K562 (cell line): ENCODE data around the gene LLCFC1. TPM values are rescaled to one million over a fixed set of nuclear protein-coding genes. Genes with fewer than 3 reads are reported as not detected.

ENCODE experiments used
- ATAC-seq: fragments of 200-7000 bp; cut with Tn5 transposase; 3 replicates; pipeline ENCODE4 v1.9.1; 2020; ENCODE audit warnings: moderate library complexity
- BruUV-seq: library from RNA; stranded (reverse); fragments of 400-500 nt; replicated peaks from 2 replicates; lab custom pipeline; 2021; lab: Mats Ljungman, UMichigan
- CTCF ChIA-PET: fragments of 300-600 bp; formaldehyde crosslinking; extraction: SDS; loops from one replicate; lab custom pipeline; 2021; ENCODE audit warnings: low intra/inter-chr PET ratio; lab: Yijun Ruan, JAX
- POLR2A ChIA-PET: fragments of 300-600, 350-650 bp; sonication (Branson Sonifier 250); formaldehyde crosslinking; extraction: SDS; loops from one replicate; lab custom pipeline; 2021; ENCODE audit warnings: antibody characterized with exemption, inconsistent platforms; lab: Yijun Ruan, JAX
- DNase-seq, 4 experiments: peaks; one replicate each; pipeline versions ENCODE4 v3.0.0 to v3.0.0-alpha.2; 2011 to 2018; ENCODE audit warnings: low spot score in 3 of 4, mixed read lengths in 3 of 4; ENCODE audit errors: extremely low read depth in 1 of 4
- FAIRE-seq: peaks from 2 replicates; lab custom pipeline; 2011; peaks lifted over from hg19 to GRCh38; lab: Jason Lieb, UNC
- H2AFZ ChIP-seq: 2 replicates; pipeline ENCODE4 v1.6.0; 2011; ENCODE audit warnings: low read depth, low read length, control low read depth, inconsistent platforms
- H3K27ac ChIP-seq: fragments of 200-600 bp; 3 replicates; pipeline ENCODE4 v1.8.0; 2011; ENCODE audit warnings: low read depth, mild to moderate bottlenecking, control low read depth, inconsistent platforms, low read length, moderate library complexity, mixed read lengths; ENCODE audit errors: extremely low read depth
- H3K27me3 ChIP-seq, 2 experiments: fragments of 300-600 bp in 1 of 2; 2 replicates in 1 of 2; 3 replicates in 1 of 2; pipeline versions ENCODE4 v1.6.0 to v1.8.0; 2011; ENCODE audit warnings: inconsistent platforms in 2 of 2, low read length in 2 of 2, mild to moderate bottlenecking in 1 of 2, mixed read lengths in 1 of 2, moderate library complexity in 1 of 2; ENCODE audit not compliant: control insufficient read depth in 2 of 2, insufficient read depth in 2 of 2
- H3K36me3 ChIP-seq: fragments of 300-600 bp; 3 replicates; pipeline ENCODE4 v1.8.0; 2011; ENCODE audit warnings: mild to moderate bottlenecking, low read length, inconsistent platforms; ENCODE audit not compliant: control insufficient read depth, insufficient read depth
- H3K4me1 ChIP-seq, 2 experiments: fragments of 200-600 bp in 1 of 2; replicated peaks in 1 of 2; 2 replicates in 1 of 2; 3 replicates in 1 of 2; pipeline versions ENCODE4 v1.5.1 to v1.8.0; 2011; ENCODE audit warnings: inconsistent platforms in 2 of 2, low read length in 2 of 2, mild to moderate bottlenecking in 1 of 2, mixed read lengths in 1 of 2, moderate library complexity in 1 of 2; ENCODE audit not compliant: control insufficient read depth in 2 of 2, insufficient read depth in 2 of 2
- H3K4me2 ChIP-seq: 2 replicates; pipeline ENCODE4 v1.6.1; 2011; ENCODE audit warnings: low read length, control low read depth, inconsistent platforms, mixed read lengths; ENCODE audit not compliant: insufficient read depth
- H3K4me3 ChIP-seq: fragments of 200-600 bp; sonication (generic), shearing (Covaris generic); 2 replicates; pipeline ENCODE4 v1.5.1; 2016; ENCODE audit warnings: control low read depth, inconsistent platforms
- H3K79me2 ChIP-seq: fragments of 200-600 bp; 3 replicates; pipeline ENCODE4 v1.8.0; 2011; ENCODE audit warnings: low read length, inconsistent platforms; ENCODE audit not compliant: control insufficient read depth, insufficient read depth
- H3K9ac ChIP-seq, 2 experiments: 2 replicates each; pipeline versions ENCODE4 v1.6.0 to v1.6.1; 2011; ENCODE audit warnings: low read depth in 2 of 2, low read length in 2 of 2, control low read depth in 1 of 2, inconsistent platforms in 1 of 2, mild to moderate bottlenecking in 1 of 2, mixed read lengths in 1 of 2; ENCODE audit not compliant: insufficient read depth in 1 of 2
- H3K9me1 ChIP-seq: one replicate; pipeline ENCODE4 v1.6.0; 2011; ENCODE audit warnings: inconsistent platforms, mild to moderate bottlenecking, low read length, moderate library complexity; ENCODE audit not compliant: control insufficient read depth, insufficient read depth
- H3K9me3 ChIP-seq: replicated peaks from 2 replicates; pipeline ENCODE4 v1.5.1; 2011; ENCODE audit warnings: low read depth, low read length, inconsistent platforms; ENCODE audit not compliant: control insufficient read depth, insufficient read depth
- H4K20me1 ChIP-seq: replicated peaks from 2 replicates; pipeline ENCODE4 v1.6.1; 2011; ENCODE audit warnings: low read length, inconsistent platforms, mixed read lengths; ENCODE audit not compliant: control insufficient read depth, insufficient read depth
- CCAR2 ChIP-seq: fragments of 200-400 bp; formaldehyde crosslinking; IDR thresholded peaks from 2 replicates; pipeline ENCODE4 v1.6.1; 2017; ENCODE audit warnings: mild to moderate bottlenecking, low read depth, low read length
- CTBP1 ChIP-seq: fragments of 450-650 bp; IDR thresholded peaks from 2 replicates; pipeline ENCODE4 v1.6.1; 2016; ENCODE audit warnings: borderline replicate concordance
- FOXM1 ChIP-seq, 2 experiments: fragments of 450-650 bp in 1 of 2; sonication (generic) in 1 of 2; formaldehyde crosslinking in 1 of 2; IDR thresholded peaks; 2 replicates each; pipeline versions ENCODE4 v1.6.1 to v1.9.0; 2017 to 2022; ENCODE audit warnings: low read depth in 2 of 2, mild to moderate bottlenecking in 2 of 2, missing genetic modification reagents in 1 of 2, moderate library complexity in 1 of 2
- MAFK ChIP-seq: IDR thresholded peaks from 2 replicates; pipeline ENCODE4 v1.6.1; 2011; ENCODE audit warnings: low read length, improper control_type of control experiment
- NCOR1 ChIP-seq: fragments of 450-650 bp; IDR thresholded peaks from 2 replicates; pipeline ENCODE4 v1.6.1; 2016; ENCODE audit warnings: mild to moderate bottlenecking, moderate library complexity
- NR1H2 ChIP-seq: sonication (generic); formaldehyde crosslinking; IDR thresholded peaks from 2 replicates; pipeline ENCODE4 v1.4.0; 2020; ENCODE audit warnings: mild to moderate bottlenecking, missing genetic modification reagents
- OTX1 ChIP-seq: fragments of 450-650 bp; formaldehyde crosslinking; IDR thresholded peaks from 2 replicates; pipeline ENCODE4 v1.4.0; 2022; ENCODE audit warnings: mild to moderate bottlenecking
- POLR3A ChIP-seq: IDR thresholded peaks from 2 replicates; pipeline ENCODE4 v1.6.1; 2011; ENCODE audit warnings: borderline replicate concordance, mild to moderate bottlenecking, moderate library complexity; ENCODE audit not compliant: insufficient read length, insufficient read depth; ENCODE audit errors: extremely low read depth
- ZNF23 ChIP-seq: fragments of 250-450 bp; sonication (Bioruptor Pico); IDR thresholded peaks from 2 replicates; pipeline ENCODE4 v1.4.0; 2020; ENCODE audit warnings: mild to moderate bottlenecking
- ZNF717 ChIP-seq: fragments of 250-450 bp; sonication (Bioruptor Pico); IDR thresholded peaks from 2 replicates; pipeline ENCODE4 v1.5.0; 2021
- WGBS: fragments of 100-300 bp; shearing (Covaris generic); methylation state at CpG from one replicate; pipeline ENCODE4 v1.1.6; 2016; ENCODE audit warnings: low coverage, mixed read lengths; ENCODE audit not compliant: insufficient coverage; ENCODE audit errors: missing lambda C conversion rate; 5-methylcytosine and 5-hydroxymethylcytosine counted together
- in situ Hi-C: fragments of 300-500 bp; cut with MboI; formaldehyde crosslinking; loops from 4 replicates; pipeline ENCODE4 v1.15.0; 2018; ENCODE audit warnings: inconsistent platforms, mixed read lengths
- intact Hi-C: fragments of 100-400 bp; cut with micrococcal nuclease; formaldehyde crosslinking; loops from 2 replicates; pipeline ENCODE4 v1.14.2; 2022
- polyA plus RNA-seq, 8 experiments: library from polyadenylated mRNA; depleted of rRNA in 4 of 8; stranded (reverse) in 5 of 8; unstranded in 3 of 8; fragments of >200 nt; fragmentation: Nextera tagmentation in 2 of 8; fragmentation: Illumina TruSeq in 1 of 8; extraction: Ambion mirVana in 2 of 8; extraction: Trizol in 1 of 8; gene quantifications; 2 replicates each; pipeline versions ENCODE4 v1.2.1 to v1.2.3, GENCODE V29; 2011 to 2014; ENCODE audit warnings: inconsistent platforms in 1 of 8, missing spikeins in 1 of 8
- total RNA-seq, 7 experiments: library from RNA; depleted of rRNA in 6 of 7; stranded (reverse); fragments of >200 nt in 6 of 7; fragmentation: Illumina TruSeq in 2 of 7; extraction: Trizol in 2 of 7; gene quantifications; 2 replicates each; pipeline versions ENCODE4 v1.2.1 to v1.2.3, GENCODE V29; 2011 to 2021; ENCODE audit warnings: low replicate concordance in 1 of 7
- TF ChIP-seq, protein P1 (sequence below): fragments of 450-650 bp; IDR thresholded peaks from 2 replicates; pipeline ENCODE4 v1.6.1; 2016
- TF ChIP-seq, protein P2 (sequence below): sonication (generic); formaldehyde crosslinking; IDR thresholded peaks from 2 replicates; pipeline ENCODE4 v1.9.0; 2022; ENCODE audit warnings: mild to moderate bottlenecking, missing genetic modification reagents
- TF ChIP-seq, protein P3 (sequence below): fragments of 250-450 bp; sonication (Bioruptor Pico); IDR thresholded peaks from 2 replicates; pipeline ENCODE4 v1.5.0; 2021; ENCODE audit warnings: mild to moderate bottlenecking, borderline replicate concordance

The LLCFC1 gene
- total and polyA plus RNA-seq, 9 of the 15 experiments (the other 6 are each of a cell fraction or from before 2014, with no cell fraction given) = not detected

DNA sequence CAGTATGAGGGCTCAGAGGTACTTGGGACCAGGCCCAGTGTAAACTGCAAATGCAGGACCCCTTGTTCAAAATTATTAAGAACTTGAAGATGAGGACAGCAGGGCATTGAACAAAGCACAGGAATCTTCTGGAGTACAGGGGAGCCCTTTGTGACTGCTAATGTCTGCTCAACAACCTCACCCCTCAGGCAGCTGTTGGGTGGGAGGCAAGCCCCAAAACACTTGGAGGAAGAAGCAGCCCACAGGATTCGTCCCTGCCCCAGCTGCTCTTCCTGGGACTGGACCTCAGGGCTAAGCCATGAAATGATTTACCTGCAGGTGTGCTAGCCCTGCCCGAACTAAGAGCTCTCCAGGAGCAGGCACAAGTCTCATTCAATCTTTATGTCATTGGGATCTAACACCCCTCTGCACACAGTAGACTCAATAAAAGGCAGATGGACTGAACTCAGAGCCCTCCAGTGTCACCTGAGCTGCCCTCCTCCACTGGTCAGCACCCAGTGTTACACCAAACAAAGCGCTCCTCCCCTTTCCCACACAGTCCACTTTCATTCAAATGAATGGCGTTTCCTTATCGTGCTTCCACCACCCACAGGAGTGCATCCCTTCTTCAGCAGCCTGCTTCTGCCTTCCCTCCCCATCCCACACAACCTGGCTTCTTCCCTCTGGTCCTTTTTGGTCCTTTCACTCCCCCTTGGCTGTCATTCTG lies 6.7 kb upstream of the LLCFC1 start:
- Histone ChIP-seq H3K9me3 (no peaks in the 10 kb centered on the region), H3K27ac (no peak overlapping the region), H3K4me2 (no peak overlapping the region), H3K27me3 (peaks cover 28 to 49% of the 10 kb centered on the region in 2 experiments), H3K9me1 (no peaks in the 10 kb centered on the region), H4K20me1 (peaks cover 4% of the 10 kb centered on the region; the same call in 1 of the 2 replicates), H3K79me2 (no peaks in the 10 kb centered on the region), H3K36me3 (no peaks in the 10 kb centered on the region), H2AFZ (no peak overlapping the region), H3K4me1 (peaks cover 3% of the 10 kb centered on the region in 2 experiments; a peak in 1 of 5 replicates), H3K9ac (no peak overlapping the region), H3K4me3 (no peak overlapping the region)
- ChIA-PET CTCF (interaction anchor here (1.0 kb wide), 1 partner anchor 71 kb away, joined by 3 read pairs; no protein-coding TSS in a partner anchor), POLR2A (interaction anchor here (0.6 to 1.4 kb wide), 2 partner anchors 10 to 21 kb away, joined by 3 to 4 read pairs; no protein-coding TSS in a partner anchor)
- DNase-seq = peak; percentile 43 to 55 (median 46)
- no peak for FAIRE-seq
- 1% methylated on average over 5 of the region's 5 CpGs for WGBS
- TF ChIP-seq OTX1 (CRISPR knock-in tag) (0 out of 2 replicates have a peak, but pooled peaks have one; percentile 22), MAFK (no peak), FOXM1 (IDR thresholded peaks at IDR 0.05; ENCODE audit: low read depth) (no peak), FOXM1 (CRISPR knock-in tag; IDR thresholded peaks at IDR 0.05; ENCODE audit: low read depth) (0 out of 2 replicates have a peak, but pooled peaks have one; percentile 22), ZNF717 (CRISPR knock-in tag) (no peak), ZNF23 (CRISPR knock-in tag) (no peak), CTBP1 (0 out of 2 replicates have a peak, but pooled peaks have one; percentile 22), NR1H2 (no peak), CCAR2 (no peak), POLR3A (no peak), NCOR1 (no peak)
- TF ChIP-seq, protein P1, sequence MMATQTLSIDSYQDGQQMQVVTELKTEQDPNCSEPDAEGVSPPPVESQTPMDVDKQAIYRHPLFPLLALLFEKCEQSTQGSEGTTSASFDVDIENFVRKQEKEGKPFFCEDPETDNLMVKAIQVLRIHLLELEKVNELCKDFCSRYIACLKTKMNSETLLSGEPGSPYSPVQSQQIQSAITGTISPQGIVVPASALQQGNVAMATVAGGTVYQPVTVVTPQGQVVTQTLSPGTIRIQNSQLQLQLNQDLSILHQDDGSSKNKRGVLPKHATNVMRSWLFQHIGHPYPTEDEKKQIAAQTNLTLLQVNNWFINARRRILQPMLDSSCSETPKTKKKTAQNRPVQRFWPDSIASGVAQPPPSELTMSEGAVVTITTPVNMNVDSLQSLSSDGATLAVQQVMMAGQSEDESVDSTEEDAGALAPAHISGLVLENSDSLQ = peak; percentile 34
- TF ChIP-seq, protein P2, sequence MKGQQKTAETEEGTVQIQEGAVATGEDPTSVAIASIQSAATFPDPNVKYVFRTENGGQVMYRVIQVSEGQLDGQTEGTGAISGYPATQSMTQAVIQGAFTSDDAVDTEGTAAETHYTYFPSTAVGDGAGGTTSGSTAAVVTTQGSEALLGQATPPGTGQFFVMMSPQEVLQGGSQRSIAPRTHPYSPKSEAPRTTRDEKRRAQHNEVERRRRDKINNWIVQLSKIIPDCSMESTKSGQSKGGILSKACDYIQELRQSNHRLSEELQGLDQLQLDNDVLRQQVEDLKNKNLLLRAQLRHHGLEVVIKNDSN (CRISPR knock-in tag) = no peak; the same call in 1 of the 2 replicates
- TF ChIP-seq, protein P3, sequence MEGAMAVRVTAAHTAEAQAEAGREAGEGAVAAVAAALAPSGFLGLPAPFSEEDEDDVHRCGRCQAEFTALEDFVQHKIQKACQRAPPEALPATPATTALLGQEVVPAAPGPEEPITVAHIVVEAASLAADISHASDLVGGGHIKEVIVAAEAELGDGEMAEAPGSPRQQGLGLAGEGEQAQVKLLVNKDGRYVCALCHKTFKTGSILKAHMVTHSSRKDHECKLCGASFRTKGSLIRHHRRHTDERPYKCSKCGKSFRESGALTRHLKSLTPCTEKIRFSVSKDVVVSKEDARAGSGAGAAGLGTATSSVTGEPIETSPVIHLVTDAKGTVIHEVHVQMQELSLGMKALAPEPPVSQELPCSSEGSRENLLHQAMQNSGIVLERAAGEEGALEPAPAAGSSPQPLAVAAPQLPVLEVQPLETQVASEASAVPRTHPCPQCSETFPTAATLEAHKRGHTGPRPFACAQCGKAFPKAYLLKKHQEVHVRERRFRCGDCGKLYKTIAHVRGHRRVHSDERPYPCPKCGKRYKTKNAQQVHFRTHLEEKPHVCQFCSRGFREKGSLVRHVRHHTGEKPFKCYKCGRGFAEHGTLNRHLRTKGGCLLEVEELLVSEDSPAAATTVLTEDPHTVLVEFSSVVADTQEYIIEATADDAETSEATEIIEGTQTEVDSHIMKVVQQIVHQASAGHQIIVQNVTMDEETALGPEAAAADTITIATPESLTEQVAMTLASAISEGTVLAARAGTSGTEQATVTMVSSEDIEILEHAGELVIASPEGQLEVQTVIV (CRISPR knock-in tag) = no peak
- ATAC-seq = peak; percentile 77
- in situ Hi-C loops = no loop called here
- intact Hi-C loops = no loop called here
- BruUV-seq = no TSS peak
